Measurements from ENCODE around the gene NDUFB11.

The NDUFB11 gene

GRCh38 chrX:47174376-47174775 lies 29.9 kb upstream of the NDUFB11 start:
- DNase-seq: no peak

GRCh38 chrX:47172971-47173792 lies 28.7 kb upstream of the NDUFB11 start:
- no peak for DNase-seq

- DNase-seq: no peak
Measured at GRCh38 chrX:47172549-47172948, 28.0 kb upstream of the NDUFB11 start.

GRCh38 chrX:47171996-47172395 lies 27.5 kb upstream of the NDUFB11 start:
- no peak for DNase-seq

DNA sequence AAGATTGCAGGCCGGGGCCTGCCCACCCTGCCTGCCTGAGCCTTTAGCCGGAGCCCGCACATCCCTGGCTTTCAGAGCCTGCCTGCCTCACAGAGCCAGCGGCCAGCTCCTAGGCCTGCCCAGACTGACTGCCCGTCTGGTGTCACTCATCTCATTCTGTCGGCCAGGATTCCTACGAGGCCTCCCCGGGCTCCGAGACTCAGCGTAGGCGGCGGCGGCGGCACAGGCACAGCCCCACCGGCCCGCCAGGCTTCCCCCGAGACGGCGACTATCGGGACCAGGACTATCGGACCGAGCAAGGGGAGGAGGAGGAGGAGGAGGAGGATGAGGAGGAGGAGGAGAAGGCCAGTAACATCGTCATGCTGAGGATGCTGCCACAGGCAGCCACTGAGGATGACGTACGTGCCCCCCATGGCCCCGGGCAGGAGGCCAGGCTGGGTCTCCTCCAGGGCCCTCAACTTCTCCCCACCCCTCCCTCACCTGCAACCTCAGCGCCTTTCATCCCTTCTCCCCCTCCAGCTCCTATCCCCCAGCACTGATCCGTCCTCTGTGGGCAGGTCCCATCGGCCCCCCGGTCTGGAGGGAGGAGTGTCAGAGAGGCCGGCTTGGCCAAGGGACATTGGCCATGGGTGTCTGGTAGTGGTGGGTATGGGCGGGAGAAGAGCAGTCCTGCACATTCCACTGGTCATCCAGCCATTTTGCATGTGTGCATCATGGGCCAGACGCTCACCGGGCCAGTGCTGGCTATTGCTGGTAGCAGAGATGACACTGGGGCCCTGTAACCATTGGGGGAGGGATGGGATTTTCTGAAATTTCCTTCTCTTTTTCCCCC lies 26.6 kb upstream of the NDUFB11 start:
- DNase-seq: no peak

DNA sequence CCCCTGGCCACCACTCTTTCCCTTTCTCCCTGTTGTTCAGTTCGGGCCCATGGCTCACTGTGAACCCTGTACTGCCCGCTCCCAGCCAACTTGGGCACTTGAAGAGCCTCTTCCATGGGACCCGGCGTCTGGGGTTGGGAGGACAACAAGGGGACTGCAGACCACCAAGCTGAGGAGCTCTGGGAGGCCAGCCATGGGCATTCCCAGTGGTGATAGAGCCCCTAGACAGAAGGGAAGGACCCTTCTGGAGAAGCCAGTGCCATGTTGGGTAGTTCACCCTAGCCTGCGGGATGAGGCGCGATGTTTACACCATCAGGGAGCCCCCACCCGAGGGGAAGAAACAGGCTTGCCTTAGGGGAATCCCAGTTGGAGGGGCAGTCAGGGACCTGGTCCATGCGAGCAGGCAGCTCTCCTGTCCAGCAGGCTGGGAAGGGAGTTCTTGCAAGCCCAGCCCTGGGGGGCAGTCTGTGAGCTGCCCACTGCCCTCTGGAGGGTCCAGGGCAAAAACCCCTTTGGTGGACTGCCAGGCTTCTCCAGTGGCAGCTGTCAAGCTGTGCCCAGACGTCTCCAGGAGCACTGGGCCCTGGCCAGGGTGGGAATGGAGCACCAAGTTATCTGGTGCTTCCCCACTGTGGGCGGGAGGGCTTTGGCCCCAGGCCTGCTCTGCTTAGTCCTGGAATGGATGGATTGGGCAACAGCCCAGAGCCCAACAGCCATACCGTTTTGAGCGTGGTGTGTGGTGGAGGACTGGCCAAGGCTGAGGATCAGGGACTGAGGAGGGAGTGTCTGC lies 25.4 kb upstream of the NDUFB11 start:
- no peak for DNase-seq

- no peak for DNase-seq
Measured at GRCh38 chrX:47169273-47169672, 24.8 kb upstream of the NDUFB11 start.

GRCh38 chrX:47168495-47169073 lies 24.1 kb upstream of the NDUFB11 start:
- no peak for DNase-seq

DNA sequence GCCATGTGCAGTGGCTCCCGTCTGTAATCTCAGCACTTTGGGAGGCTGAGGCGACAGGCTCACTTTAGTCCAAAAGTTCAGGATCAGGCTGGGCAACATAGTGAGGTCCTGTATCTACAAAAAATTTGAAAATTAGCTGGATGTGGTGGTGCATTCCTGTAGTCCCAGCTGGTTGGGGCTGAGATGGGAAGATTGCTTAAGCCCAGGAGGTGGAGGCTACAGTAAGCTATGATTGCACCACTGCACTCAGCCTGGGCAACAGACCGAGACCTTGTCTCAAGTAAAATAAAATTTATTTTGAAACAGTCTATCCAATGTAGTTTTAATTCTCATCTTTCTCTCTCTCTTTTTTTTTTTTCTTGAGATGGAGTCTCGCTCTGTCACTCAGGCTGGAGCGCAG lies 21.6 kb upstream of the NDUFB11 start:
- DNase-seq: no peak

- DNase-seq: no peak
Measured at GRCh38 chrX:47164420-47164819, 19.9 kb upstream of the NDUFB11 start.

- DNase-seq: no peak
Measured at GRCh38 chrX:47162927-47163583, 18.6 kb upstream of the NDUFB11 start.

- no peak for DNase-seq
Measured at GRCh38 chrX:47160781-47161180, 16.3 kb upstream of the NDUFB11 start.

DNA sequence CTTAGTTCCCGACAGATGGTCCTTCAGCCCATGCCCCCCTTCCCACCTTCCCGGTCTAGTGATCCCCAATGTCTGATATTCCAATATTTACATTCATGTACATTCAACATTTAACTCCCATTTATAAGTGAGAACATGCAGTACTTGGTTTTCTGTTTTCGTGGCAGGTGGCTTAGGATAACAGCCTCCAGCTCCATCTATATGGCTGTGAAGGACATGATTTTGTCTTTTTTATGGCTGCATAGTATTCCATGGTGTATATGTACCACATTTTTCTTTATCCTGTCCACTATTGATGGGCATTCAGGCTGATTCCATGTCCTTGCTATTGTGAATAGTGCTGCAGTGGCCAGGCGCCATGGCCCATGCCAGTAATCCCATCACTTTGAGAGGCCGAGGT lies 14.3 kb upstream of the NDUFB11 start:
- DNase-seq: no peak

DNA sequence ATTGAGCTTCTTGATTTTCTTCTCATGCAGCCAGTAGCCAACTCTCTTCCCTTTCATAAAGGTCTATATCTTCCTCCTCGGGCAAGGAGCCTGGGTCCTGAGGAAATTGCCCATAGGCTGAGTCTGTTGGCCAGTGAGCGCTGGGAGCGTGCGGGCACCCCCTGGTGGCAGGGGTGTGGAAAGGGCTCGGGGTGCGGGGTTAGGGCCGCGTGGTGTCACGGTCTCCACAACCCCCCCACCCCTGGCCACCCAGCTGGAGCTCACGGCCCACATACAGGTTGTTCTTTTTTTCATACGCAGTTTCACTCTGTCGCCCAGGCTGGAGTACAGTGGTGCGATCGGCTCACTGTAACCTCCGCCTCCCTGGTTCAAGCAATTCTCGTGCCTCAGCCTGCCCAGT lies 13.6 kb upstream of the NDUFB11 start:
- no peak for DNase-seq

- DNase-seq: no peak
Measured at GRCh38 chrX:47156611-47157520, 12.4 kb upstream of the NDUFB11 start.

- DNase-seq: no peak
Measured at GRCh38 chrX:47151435-47151834, 6.9 kb upstream of the NDUFB11 start.

DNA sequence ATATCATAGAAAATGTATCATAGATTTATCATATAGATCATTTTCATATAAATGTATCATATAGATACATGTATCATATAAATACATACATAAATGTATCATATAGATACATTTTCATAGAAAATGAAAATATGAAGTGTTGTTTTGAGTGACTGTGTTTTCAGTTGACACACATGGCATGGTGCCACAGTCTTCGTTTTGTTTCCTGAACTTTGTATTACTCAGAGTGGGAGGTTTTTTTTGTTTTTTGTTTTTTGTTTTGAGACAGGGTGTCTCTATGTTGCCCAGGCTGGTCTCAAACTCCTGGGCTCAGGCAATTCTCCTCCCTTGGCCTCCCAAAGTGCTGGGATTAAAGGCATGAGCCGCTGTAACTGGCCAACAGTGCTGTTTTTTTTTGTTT lies 4.4 kb upstream of the NDUFB11 start:
- no peak for DNase-seq

GRCh38 chrX:47146936-47147859 lies 2.7 kb upstream of the NDUFB11 start:
- no peak for DNase-seq

DNA sequence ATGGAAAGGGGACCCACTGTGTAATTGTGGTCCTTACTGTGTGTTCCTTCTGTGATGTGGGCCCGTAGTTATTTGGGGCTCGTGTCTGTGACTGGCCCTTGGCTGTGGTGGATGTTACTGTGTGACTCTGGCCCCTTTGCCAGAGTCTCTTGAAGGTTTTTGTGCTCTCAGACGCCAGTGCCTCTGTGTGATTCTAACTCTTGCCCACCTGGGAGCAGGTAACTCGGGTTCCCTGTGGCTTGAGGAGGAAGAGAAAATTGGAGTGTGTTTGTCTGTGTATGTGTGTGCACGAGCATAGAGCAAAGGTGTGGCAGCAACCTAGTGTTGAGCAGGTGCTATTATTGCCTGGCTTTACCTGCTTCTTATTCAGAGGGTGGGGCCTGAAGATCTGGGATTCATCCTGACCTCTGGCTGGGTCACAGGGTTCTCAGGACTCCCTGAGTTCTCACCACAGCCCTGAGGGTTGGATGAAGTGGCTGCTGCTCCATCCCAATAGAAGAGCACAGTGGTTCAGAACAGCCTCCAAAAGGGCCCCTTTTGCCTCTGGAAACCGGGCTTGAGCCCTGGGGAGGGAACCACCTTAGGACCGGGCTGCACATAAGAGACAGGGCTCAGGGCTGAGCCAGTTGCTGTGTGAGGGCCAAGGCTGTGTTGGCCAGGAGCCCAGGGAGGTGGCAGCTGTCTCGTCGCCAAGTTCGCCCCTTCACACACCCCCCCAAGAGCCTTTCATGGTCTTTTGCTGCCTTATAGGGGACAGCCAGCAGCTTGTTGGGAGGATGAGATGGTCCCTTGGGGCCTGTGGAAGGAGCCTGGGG lies 1.8 kb upstream of the NDUFB11 start:
- no peak for DNase-seq

All from OCI-M1 (cell line).